GM19193 (cell line): ENCODE results near the gene ANKRD9.

Experiments
- POLR2A ChIP-seq: IDR thresholded peaks from 4 replicates; pipeline ENCODE4 v1.6.1; 2011; ENCODE audit not compliant: insufficient read depth, insufficient read length; ENCODE audit errors: extremely low read depth

The ANKRD9 gene

GRCh38 chr14:102507081-102507856 is 2.3 kb downstream of the ANKRD9 start:
- TF ChIP-seq POLR2A, result no peak

- no peak for TF ChIP-seq POLR2A
Measured at GRCh38 chr14:102506626-102506925, 3.0 kb downstream of the ANKRD9 start.

GRCh38 chr14:102505775-102506625 is 3.6 kb downstream of the ANKRD9 start:
- no peak for TF ChIP-seq POLR2A

- no peak for TF ChIP-seq POLR2A
Measured at GRCh38 chr14:102505000-102505619, 4.5 kb downstream of the ANKRD9 start.

GRCh38 chr14:102504328-102504999 is 5.1 kb downstream of the ANKRD9 start:
- TF ChIP-seq POLR2A, result no peak

- no peak for TF ChIP-seq POLR2A
Measured at GRCh38 chr14:102503641-102504327, 5.8 kb downstream of the ANKRD9 start.

- TF ChIP-seq POLR2A, result no peak
Measured at GRCh38 chr14:102502571-102502970, 7.0 kb downstream of the ANKRD9 start.

GRCh38 chr14:102501751-102502315 is 7.7 kb downstream of the ANKRD9 start:
- TF ChIP-seq POLR2A, result no peak

- no peak for TF ChIP-seq POLR2A
Measured at GRCh38 chr14:102500713-102501112, 8.9 kb downstream of the ANKRD9 start.

GRCh38 chr14:102500158-102500662 is 9.4 kb downstream of the ANKRD9 start:
- TF ChIP-seq POLR2A, result no peak

- no peak for TF ChIP-seq POLR2A
Measured at GRCh38 chr14:102499401-102500157, 10.0 kb downstream of the ANKRD9 start.

GRCh38 chr14:102498678-102499265 is 10.8 kb downstream of the ANKRD9 start:
- TF ChIP-seq POLR2A, result no peak
